ENCODE measurements around the gene BAX. TPM values are rescaled to one million over a fixed set of nuclear protein-coding genes. Genes with fewer than 3 reads are reported as not detected.

The BAX gene
- total RNA-seq, 2 donors from 2014 or later = 15.3 to 22.7 TPM

DNA sequence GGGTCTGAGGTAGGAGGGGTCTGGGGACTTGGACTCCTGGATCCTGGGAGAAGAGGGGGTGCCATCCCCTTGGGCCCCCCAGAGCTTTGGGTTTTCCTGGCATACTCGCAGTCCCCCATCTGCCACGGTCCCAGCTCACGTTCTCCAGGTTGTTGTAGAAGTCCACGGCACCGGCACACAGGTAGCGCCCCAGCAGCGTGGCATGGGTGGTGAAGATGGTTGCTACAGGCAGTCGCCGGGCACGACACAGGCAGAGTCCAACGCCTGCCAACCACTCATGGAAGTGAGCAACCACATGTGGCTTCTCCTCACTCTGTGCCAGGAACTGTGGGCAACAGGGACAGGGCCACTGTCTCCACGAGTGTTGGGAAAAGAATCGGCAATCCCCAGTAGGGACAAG lies 31.0 kb downstream of the BAX start:
- intact Hi-C loops (cut with DNase I) = no loop called here
- peaks cover 0 to 2% of the 10 kb centered on the region in 2 donors for H3K36me3 ChIP-seq (replicated peaks in 1 of 2; ENCODE audit: insufficient read depth in 1 of 2, low read depth in 2 of 2)
- H3K4me3 ChIP-seq = no peak overlapping the region
- no peaks in the 10 kb centered on the region for H3K9me3 ChIP-seq
- H3K4me1 ChIP-seq = no peaks in the 10 kb centered on the region
- DNase-seq (no peak), ATAC-seq (no peak)
- no peaks in the 10 kb centered on the region for H3K27me3 ChIP-seq
- TF ChIP-seq, protein P1, sequence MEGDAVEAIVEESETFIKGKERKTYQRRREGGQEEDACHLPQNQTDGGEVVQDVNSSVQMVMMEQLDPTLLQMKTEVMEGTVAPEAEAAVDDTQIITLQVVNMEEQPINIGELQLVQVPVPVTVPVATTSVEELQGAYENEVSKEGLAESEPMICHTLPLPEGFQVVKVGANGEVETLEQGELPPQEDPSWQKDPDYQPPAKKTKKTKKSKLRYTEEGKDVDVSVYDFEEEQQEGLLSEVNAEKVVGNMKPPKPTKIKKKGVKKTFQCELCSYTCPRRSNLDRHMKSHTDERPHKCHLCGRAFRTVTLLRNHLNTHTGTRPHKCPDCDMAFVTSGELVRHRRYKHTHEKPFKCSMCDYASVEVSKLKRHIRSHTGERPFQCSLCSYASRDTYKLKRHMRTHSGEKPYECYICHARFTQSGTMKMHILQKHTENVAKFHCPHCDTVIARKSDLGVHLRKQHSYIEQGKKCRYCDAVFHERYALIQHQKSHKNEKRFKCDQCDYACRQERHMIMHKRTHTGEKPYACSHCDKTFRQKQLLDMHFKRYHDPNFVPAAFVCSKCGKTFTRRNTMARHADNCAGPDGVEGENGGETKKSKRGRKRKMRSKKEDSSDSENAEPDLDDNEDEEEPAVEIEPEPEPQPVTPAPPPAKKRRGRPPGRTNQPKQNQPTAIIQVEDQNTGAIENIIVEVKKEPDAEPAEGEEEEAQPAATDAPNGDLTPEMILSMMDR (IDR thresholded peaks at IDR 0.05) = no peak
- TF ChIP-seq POLR2A (IDR thresholded peaks at IDR 0.05) = no peak
- 93% methylated on average over 11 of the region's 13 CpGs; no CpG with 5 or more reads in 1 of the 2 donors for WGBS, 2 donors
- no peak overlapping the region for H3K27ac ChIP-seq

DNA sequence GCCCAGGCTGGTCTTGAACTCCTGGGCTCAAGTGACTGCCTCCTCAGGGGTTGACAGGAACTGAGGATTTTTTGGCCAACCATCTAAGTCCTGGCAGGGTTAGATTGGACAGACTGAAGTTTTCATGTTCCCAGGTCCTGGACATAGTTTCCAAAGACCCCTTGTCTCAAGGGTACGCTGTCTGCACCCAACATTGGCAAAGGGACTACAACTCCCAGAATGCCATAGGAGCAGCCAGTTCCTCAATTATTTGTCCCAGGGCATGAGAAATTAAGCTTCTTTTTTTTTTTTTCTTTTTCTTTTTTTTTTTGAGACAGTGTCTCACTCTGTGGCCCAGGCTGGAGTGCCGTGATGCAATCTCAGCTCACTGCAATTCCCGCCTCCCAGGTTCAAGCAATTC lies 31.5 kb downstream of the BAX start:
- Histone ChIP-seq H3K4me1 (peaks cover 2% of the 10 kb centered on the region), H3K4me3 (no peak overlapping the region), H3K27ac (no peak overlapping the region), H3K9me3 (no peaks in the 10 kb centered on the region), H3K36me3 (replicated peaks in 1 of 2; ENCODE audit: insufficient read depth in 1 of 2, low read depth in 2 of 2) (peaks cover 0 to 2% of the 10 kb centered on the region in 2 donors), H3K27me3 (no peaks in the 10 kb centered on the region)
- TF ChIP-seq, protein P1 (IDR thresholded peaks at IDR 0.05) = no peak
- no peak for TF ChIP-seq POLR2A (IDR thresholded peaks at IDR 0.05)
- ATAC-seq (no peak), DNase-seq (no peak)
- 90 to 100% methylated on average over 3 of the region's 3 CpGs for WGBS, 2 donors
- intact Hi-C loops (cut with DNase I) = no loop called here

DNA sequence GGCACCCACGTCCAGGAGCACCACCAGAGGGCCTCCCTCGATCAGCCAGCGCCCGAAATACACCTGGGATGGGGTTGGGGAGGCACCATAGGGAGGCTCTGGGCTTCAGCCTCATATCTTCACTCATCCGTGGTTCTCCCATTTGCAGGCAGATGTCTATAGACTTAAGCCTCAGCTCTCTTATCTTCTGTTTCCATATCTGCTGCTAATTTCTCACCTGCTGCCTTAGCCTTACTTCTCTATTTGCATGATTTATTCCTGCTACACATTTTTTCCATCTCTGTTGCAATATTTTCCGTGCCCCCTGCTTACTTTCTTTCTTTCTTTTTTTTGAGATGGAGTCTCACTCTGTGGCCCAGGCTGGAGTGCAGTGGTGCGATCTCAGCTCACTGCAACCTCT lies 32.6 kb downstream of the BAX start:
- H3K27me3 ChIP-seq = no peaks in the 10 kb centered on the region
- intact Hi-C loops (cut with DNase I) = no loop called here
- DNase-seq (no peak), ATAC-seq (no peak)
- TF ChIP-seq, protein P1 (IDR thresholded peaks at IDR 0.05) = no peak
- no peak for TF ChIP-seq POLR2A (IDR thresholded peaks at IDR 0.05)
- 82 to 85% methylated on average over 6 to 7 of the region's 7 CpGs for WGBS, 2 donors
- H3K9me3 ChIP-seq = no peaks in the 10 kb centered on the region
- H3K36me3 ChIP-seq (replicated peaks in 1 of 2; ENCODE audit: insufficient read depth in 1 of 2, low read depth in 2 of 2) = no peaks in the 10 kb centered on the region
- H3K27ac ChIP-seq = no peak overlapping the region
- no peak overlapping the region for H3K4me3 ChIP-seq
- H3K4me1 ChIP-seq = peaks cover 14% of the 10 kb centered on the region

DNA sequence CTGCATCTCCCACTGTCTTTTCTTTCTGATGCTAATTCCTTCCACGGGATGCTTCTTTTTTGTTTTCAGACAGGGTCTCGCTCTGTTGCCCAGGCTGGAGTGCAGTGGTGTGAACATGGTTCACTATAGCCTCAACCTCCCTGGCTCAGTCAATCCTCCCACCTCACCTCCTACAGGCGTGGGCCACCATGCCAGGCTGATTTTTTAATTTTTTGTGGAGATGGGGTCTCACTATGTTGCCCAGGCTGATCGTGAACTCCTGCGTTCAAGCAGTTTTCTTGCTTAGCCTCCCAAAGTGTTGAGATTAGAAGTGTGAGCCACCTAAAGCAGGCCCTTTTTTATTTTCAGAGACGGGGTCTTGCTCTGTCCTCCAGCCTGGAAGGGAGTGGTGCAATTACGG lies 33.6 kb downstream of the BAX start:
- intact Hi-C loops (cut with DNase I) = no loop called here
- Histone ChIP-seq H3K27ac (no peak overlapping the region), H3K9me3 (no peaks in the 10 kb centered on the region), H3K36me3 (replicated peaks in 1 of 2; ENCODE audit: insufficient read depth in 1 of 2, low read depth in 2 of 2) (no peaks in the 10 kb centered on the region), H3K27me3 (no peaks in the 10 kb centered on the region), H3K4me3 (no peak overlapping the region), H3K4me1 (peaks cover 15% of the 10 kb centered on the region)
- ATAC-seq (no peak), DNase-seq (no peak)
- WGBS, 2 donors = 89 to 95% methylated on average over 7 of the region's 7 CpGs
- TF ChIP-seq, protein P1 (IDR thresholded peaks at IDR 0.05) = no peak
- no peak for TF ChIP-seq POLR2A (IDR thresholded peaks at IDR 0.05)

DNA sequence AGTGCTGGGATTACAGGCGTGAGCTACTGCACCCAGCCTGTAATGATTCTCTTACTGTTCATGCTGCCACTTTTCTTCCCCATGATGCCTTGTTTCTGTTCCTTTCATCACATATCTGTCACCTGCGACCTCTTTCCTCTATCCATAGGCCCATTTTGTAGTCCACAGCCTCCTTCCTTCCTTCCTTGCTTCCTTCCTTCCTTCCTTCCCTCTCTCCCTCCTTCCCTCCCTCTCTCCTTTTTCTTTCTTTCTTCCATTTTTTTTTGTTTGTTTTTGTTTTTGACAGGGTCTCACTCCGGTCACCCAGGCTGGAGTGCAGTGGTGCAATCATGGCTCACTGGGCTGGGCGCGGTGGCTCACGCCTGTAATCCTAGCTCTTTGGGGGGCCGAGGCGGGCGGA lies 34.2 kb downstream of the BAX start:
- Histone ChIP-seq H3K27ac (no peak overlapping the region), H3K4me1 (peaks cover 15% of the 10 kb centered on the region), H3K9me3 (no peaks in the 10 kb centered on the region), H3K27me3 (no peaks in the 10 kb centered on the region), H3K36me3 (replicated peaks in 1 of 2; ENCODE audit: insufficient read depth in 1 of 2, low read depth in 2 of 2) (no peaks in the 10 kb centered on the region), H3K4me3 (no peak overlapping the region)
- TF ChIP-seq, protein P1 (IDR thresholded peaks at IDR 0.05) = no peak
- TF ChIP-seq POLR2A (IDR thresholded peaks at IDR 0.05) = no peak
- ATAC-seq (no peak), DNase-seq (no peak)
- WGBS, 2 donors = 94 to 95% methylated on average over 9 of the region's 9 CpGs
- intact Hi-C loops (cut with DNase I) = no loop called here

Measured in body of pancreas (tissue), 4 donors.